HG03039 (cell line): ENCODE data around the gene ADGRD1.
"Not testable (repeated sequence)": the region's sequence is repeated elsewhere in the genome, so short reads cannot be mapped to it uniquely, and the experiment has no call there.

Experiments used
- ATAC-seq: cut with Tn5 transposase; IDR thresholded peaks from one replicate; pipeline ENCODE4 v1.9.1; 2021; ENCODE audit warnings: mild to moderate bottlenecking, moderate library complexity; ENCODE audit not compliant: unreplicated experiment

The ADGRD1 gene

DNA sequence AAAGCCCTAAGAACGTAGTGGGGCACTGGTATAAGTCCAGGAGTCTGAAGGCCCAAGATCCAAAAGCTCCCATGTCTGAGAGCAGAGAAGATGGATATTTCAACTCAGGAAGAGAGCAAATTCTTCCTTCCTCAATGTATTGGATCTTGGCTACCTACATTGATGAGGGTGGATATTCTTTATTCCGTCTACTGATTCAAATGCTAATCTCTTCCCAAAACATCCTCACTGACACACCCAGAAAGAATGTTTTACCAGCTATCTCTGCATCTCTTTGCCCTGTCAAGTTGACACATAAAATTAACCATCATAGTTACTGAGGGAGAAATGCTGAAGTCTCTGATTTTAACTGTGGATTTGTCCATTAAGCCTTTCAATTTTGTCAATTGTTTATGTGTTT, 16.6 kb upstream of the ADGRD1 start:
- no peak for ATAC-seq

DNA sequence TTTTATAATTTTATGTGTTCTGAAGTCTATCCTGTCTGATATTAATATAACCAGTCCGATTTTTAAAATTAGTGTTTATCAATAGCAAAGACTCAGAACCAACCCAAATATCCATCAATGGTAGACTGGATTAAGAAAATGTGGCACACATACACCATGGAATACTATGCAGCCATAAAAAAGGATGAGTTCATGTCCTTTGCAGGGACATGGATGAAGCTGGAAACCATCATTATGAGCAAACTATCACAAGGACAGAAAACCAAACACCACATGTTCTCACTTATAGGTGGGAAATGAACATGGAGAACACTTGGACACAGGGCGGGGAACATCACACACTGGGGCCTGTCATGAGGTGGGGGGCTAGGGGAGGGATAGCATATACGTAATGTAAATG, 16.2 kb upstream of the ADGRD1 start:
- not testable (repeated sequence) for ATAC-seq

DNA sequence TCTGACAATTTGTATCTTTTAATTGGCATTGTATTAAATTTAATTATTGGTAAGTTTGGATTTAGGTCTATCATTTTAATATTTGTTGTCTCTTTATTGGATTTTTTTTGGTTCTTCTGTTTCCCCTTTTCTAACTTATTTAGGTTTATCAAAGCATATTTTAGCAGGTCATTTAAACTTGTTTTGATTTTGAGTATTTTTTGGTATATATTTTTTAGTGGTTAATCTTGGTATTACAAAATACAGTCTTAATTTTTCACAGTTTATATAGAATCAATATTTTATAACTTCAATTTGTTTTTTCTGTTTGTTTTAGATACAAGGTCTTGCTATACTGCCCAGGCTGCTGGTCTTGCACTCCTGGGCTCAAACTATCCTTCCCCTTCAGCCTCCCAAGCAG, 15.5 kb upstream of the ADGRD1 start:
- no peak for ATAC-seq

DNA sequence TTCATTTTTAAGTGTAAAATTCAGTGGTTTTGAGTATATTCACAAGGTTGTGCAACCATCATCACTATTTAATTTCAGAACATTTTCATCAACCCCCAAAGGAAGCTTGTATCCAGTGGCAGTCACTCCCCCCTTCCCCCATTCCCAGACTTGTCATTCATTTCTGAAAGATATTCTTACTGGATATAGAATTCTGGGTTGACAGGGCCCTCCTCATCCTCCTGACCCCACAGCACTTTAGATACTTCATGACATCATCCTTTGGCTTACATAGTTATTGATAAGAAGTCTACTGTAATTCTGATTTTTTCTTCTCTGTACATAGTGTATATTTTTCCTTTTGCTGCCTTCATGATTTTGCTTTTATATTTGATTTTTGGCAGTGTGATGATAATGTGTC, 8.8 kb upstream of the ADGRD1 start:
- no peak for ATAC-seq

DNA sequence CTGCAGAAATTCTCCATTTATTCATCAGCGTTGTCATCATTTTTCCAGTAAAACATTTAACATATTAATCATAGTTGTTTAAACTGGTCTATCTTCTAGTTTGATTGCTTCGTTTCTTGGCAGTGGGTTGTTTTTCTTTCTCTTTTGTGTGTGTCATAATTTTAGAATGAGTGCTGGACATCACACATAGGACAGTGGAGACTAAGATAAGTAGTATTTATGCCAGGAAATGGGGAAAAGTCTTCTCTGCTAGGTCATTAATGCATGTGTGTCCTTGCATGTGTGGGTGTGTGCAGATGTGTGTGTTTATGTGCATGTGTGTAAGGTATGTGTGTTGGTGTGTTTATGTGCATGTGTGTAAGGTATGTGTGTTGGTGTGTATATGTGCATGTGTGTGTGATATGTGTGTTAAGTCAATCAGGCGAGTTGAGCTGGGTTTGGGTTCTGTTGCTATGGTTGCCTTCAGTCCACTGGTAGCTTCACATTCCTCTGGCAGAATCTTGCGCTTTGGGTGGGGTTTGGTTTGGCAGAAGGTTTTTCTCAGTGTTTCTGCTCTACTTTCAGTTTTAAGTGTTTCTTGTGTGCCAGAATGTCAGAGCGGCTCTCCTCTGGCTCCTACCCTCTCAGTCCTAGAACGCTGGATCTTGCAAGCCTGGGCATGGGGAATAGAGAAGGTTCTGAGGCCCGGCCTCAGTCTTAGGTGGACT, 7.8 kb upstream of the ADGRD1 start:
- no peak for ATAC-seq

DNA sequence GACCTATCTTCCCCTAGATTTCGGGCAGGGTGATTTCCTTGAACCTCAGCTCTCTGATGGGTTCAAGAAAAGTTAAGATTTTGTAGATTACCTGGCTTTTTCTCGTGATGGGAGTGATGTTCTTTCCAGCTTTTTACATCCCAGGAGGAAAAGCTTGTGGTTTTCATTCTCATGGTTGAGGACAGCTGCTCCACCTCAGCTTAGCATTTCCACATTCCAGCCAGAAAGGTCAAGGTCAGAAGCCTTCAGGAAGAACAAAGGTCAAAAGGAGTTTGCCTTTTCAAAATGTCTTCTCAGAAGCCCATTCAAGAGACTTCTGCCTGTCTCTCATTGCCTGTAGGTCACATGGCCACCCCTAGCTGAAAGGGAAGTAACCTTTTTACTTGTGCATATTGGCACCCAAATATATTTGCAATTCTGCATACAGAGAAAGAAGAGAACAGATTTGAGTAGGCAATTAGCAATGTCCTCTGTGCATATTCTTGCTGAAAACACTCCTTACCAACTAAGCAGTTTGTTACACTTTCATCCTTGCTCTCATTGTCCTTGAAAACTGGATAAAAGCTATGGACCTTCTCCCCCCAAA, 6.6 kb upstream of the ADGRD1 start:
- ATAC-seq, result no peak

DNA sequence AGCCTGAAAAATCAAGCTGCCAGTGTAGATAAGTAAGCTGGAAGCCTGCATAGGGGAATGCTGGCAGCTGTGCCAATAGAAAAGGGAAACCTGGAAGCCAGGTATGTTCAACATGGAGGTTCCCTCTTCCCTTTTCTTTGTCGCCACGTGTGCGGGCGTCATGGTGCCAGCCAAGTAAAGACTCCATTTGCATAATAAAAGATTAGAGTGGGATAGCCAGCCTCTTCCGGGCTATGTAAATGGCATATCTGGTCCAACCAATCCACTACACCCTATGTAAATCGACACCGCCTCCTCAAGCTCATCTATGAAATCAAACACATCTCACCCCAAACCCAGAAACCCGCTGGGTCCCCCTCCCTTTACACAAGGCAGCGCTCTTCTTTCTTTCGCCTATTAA, 5.6 kb upstream of the ADGRD1 start:
- no peak for ATAC-seq

DNA sequence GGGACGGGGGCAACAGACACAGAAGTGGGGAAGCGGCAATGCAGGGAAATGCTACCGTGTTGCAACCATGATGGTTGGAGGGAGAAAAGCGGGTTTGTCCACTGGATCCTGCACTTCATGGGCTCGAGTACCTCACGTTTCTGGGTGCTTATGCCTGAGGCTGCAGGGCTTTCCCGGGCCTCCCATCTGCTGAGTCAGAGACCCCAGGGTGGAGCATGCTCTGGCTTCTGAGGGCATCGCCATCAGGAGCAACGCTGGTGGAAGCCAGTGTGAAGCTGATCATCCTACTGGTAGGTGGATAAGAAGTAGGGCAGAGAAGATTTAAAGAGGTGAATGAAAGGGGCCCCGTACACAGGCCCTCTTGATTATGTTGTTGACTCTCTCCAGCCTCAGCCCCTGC, 5.0 kb upstream of the ADGRD1 start:
- no peak for ATAC-seq

DNA sequence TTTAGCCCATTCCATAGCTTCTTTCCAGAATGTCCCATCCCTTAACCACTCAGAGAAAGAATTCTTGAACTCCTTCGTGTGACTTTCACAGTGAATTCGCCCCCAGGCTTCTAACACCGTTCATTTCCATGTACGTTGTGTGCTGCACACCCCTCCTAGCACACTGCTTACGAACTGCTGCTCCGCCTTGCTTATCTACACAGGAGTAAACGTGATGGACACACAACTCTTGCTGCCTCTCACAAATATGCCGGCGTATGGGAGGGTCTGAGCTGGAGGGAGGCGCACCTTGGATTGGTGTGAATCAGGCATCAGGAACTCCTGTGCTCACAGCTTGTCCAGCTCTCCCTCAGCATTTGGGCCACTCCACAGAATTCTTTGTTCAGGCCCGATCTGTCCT, 3.9 kb upstream of the ADGRD1 start:
- ATAC-seq, result no peak

DNA sequence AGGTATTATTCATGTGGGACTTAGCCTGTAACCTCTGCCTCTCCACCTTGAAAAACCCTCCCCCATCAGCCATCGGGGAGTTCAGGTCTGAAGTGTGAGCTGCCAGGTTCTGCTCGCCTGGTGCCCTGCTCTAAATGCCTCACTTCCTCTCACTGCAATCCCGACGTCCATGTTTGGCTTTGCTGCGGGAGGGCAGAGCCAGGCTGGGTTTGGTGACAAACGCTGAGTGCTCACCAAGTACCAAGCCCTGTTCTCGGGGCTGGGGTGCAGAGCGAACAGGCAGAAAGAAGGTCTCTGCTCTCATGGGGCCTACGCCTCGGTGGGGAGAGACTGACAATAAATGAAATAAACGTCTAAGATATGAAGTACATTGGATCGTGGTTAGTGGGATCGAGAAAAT, 2.1 kb upstream of the ADGRD1 start:
- ATAC-seq, result no peak

DNA sequence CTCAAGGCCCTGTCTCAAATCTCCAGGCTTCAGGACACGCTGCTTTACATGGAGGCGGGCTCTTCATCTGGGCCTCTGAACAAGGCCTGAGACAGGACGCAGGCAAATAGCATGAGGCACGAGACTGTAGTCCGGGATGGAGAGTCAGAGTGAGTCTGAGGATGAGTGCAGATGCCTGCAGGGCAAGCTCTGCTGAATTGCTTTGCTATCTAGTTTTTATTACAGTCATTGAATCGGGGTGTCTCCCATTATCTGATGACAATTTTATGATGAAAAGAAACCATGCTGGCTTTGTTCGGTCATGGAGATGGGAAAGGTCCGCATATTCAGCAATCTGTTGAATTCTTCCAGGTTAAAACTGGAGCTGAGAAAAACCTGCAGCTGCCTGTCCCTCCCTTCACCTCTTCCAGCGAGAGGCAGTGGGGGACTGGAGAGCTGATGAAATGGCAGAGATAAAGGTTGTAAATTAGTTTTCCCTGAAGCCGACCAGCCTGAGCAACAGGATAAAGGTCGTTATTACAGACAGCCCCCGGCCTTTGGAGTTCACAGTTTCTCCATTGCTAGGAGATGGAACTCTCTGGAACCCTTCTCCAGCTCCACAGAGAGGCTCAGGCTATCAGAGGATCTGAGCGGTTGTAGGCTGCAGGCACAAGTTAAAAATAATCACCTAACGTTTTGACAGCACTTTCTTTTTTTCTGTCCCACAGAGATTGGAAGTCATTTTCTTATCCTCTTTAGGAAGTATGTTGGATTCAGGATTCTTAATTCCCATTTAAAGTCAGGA, 1.3 kb upstream of the ADGRD1 start:
- no peak for ATAC-seq

DNA sequence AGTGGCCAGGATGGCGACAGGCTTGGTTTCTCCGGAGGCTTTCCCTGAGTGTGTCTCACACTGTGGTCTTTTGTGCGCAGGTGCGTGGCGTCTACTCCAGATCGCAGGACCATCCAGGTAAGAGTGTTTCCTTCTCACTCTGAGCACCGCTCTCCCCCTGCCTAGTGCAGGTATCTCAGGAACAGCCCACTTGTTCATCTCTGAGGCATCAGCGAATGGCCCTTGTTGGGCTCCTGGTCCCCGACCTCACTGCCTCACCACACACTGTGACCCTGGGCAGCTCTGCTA, 781 bp downstream of the ADGRD1 start:
- no peak for ATAC-seq

DNA sequence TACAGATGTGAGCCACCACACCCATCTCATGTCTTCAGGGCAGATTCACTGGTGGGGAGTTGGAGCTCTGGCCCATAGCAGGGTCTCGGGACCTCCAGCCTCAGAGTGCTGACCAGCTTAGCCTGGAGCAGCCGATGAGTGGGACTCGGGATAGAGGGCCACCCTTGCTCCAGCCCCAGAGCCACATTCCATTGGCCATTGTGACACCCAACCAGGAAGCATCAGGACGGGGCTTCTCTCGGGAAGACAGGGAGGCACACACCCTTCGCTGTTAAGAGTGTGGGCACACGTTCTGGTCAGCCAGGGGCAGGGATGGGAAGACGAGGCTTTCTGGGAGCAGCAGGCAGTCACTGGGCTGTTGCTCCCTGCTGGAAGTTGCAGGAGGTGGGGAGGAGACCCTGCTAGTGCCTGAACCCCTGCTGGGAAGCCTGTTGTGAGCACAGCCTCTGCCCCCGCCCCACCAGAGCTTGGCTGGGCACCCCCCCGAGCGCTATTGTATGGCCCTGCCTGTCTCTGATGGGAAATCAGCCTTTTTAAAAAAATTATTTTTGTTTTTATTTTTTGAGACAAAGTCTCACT, 1.6 kb downstream of the ADGRD1 start:
- ATAC-seq, result no peak

DNA sequence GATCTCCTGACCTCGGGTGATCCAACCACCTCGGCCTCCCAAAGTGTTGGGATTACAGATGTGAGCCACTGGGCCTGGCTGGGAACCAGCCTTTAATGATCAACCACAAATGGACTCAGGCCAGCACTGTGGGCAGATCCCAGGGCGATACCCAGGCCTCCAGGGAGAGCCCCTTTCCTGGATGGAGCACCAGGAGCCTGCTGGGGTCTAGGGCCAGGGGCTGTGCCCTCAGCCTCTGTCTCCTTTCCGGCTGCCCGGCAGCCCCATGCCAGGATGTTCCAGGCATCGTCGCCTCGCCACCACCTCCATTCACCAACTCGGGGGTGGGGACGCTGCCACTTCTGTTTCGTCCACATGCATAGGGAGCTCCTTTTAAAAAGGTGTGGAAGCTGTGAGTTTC, 2.3 kb downstream of the ADGRD1 start:
- ATAC-seq, result no peak

DNA sequence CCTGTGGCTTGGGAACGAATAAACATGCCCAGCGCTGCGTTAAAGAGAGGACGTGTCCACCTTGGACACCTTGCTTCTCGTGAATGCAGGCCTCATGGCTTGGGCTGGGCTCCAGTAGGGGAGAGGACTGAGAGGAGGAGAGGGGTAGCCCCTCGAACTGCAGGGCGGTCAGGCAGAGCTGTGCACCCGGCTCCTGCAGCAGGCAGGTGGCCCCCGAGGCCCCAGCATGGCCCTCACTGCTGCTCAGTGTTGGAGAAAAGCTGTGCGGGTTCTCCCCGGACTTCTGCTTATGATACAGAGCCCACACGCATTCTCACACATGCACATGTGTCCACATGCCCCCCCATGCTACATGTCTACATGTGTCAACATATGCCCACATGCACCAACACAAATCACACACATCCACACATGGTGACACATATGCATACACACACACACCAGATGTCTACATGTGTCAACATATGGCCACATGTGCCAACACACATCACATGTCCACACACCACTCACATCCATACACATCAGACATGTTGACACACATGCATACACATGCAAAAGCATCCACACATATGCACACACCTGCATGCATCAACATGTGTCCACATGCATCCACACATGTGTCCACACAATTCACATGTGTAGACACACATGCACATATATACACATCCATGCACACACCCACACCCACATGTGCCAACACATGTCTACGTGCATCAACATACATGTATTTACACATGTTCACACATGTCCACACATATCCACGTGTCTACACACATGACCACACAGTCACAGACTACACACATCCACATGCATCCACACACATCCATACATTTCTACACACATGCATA, 3.0 kb downstream of the ADGRD1 start:
- ATAC-seq, result no peak

DNA sequence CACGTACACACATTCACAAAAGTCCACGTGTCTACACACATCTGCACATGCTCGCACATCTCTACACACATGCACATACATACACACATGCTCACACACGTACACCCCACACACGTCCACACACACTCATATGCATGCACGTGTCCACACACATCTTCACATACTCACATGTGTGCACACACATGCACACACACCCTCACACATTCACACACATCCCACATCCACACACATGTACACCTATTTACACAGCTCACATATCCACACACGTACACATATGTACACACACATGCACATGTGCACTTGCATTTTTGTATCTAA, 3.6 kb downstream of the ADGRD1 start:
- ATAC-seq, result no peak

DNA sequence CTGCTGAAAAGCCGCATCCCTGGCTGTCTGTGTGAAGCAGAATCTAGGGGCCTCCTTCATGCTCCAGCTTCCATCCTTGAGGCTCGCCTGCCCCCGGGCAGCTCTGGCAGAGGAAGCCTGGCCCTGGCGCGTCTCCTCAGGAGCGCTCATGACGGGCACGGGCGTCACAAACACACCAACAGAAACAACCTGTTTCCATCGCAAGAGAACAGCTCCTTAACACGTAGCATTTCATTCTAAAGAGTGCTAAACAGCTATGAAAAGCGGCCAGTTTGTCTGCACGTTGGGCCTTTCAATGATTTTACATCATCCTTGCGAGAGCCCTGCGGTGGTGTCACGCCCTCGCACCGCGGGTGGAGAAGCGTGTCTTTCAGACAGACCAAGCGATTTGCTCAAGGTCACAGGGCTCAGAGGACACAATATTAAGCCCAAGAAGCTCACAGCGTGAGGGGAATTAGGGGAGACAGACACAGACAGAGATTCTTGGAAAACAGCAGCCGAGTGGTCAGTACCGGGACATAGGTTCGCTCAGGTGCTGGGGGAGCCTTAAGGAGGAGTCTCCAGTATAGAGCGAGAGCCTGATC, 4.9 kb downstream of the ADGRD1 start:
- no peak for ATAC-seq

DNA sequence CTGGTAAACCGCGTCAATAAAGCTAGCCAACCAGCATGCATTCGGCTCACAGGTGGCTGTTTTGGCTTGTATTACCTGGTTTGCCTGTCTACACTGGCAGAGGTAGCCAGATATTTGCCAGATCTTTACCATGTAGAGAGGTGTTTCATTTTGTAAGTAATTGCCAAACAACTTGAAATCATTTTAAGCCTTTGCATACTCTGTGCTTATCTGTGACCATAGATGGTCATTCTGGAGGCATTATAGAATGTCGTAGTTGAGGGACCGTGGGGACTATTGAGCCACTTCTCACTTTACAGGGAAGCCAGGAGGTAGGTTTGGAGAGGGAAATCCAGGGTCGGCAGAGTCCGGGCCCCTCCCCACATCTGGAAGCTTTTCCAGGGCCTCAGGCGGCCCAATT, 5.9 kb downstream of the ADGRD1 start:
- no peak for ATAC-seq

DNA sequence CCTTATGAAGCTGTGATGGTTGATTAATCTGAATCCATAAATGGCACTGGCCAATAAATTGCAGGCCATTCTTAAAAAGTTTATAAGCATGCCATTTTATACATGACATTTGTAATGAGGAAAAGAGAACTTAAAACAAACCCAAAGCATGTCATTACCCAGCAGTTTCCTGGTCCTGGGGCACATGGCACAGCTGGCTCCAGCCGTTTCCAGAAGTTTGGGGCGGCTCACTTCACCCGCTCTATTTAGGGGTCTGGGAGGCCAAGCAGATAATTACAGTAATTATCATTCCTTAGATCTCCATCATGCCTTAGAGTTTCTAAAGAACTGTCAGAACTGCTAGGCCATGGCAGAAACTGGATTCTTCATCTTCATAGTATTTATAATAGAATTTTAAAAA, 6.4 kb downstream of the ADGRD1 start:
- ATAC-seq, result no peak

DNA sequence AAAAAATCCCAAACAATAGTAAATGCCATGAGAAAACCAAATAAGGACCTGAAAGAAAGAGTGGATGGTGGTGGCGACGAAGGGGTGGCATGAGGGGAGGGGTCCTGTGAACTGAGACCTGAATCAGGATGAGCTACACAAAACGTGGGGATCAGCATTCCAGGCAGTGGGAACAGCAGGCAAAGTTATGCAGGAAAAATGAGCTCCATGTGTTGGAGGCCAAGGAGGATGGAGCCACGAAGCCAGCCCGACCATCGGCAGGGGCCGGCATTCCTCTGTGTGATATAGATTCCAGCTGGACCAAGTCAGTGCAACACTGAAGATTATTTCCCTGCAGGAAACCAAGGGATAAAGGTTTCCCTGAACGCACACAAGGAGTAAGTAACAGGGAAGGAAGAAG, 7.1 kb downstream of the ADGRD1 start:
- no peak for ATAC-seq

DNA sequence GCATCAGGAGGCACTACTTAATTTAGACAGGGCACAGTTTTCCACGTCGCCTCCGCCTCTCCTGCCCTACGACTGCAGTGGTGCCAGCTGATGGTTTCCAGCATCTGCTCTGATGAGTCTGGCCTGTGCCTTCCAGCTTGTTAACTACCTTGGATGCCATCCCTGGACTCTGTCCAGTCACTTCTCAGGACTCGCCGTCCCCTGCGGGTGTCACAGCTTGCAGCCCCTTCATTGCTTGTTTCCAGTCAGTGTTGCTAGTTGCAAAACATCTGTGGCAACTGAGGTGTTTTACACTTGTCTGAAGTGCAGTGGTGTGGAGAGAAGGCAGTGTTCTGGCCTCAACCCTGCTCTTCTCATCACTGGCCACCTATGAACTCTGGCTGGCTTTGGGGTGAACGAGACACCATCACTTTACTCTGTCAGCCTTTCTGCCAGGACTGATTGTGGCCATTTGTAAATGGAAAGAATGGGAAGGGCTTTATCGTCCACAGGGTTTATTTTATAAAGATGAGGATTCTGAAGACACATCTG, 8.3 kb downstream of the ADGRD1 start:
- ATAC-seq, result no peak
